ENCODE results near the gene ST7. TPM values are rescaled to one million over a fixed set of nuclear protein-coding genes. Genes with fewer than 3 reads are reported as not detected.

Gene ST7
- total and polyA plus RNA-seq, 2 of the 13 experiments (the other 11 are each of a cell fraction or from before 2014, with no cell fraction given) = 17.3 to 23.5 TPM

DNA sequence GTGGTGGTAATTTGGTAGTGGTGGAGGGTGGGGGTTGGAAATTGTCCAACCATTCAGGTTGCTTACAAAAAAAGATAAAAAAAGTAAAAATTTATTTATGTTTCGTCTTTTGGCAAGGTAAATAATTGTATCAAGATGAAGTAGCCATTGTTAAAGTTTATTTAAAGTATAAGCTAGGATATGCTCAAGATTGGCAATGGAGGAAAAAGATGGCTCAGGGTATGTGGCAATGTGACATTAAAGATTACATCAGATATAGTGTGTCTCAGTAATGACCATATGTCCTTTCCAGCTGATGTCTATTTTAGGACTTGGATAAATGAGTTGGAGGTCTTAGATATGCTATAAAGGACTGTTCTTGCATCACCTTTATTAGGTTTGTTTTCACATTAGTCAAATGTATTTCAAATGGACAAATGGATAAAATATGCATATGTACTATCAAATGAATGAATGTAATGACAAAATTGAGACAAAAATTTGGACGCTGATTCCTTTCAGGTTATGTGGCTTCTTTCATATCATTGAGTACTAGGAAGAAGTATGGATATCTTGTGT lies 60.9 kb downstream of the ST7 start:
- BruUV-seq (replicated peaks) = no TSS peak
- Histone ChIP-seq H3K36me3 (replicated peaks in 1 of 2; ENCODE audit: control insufficient read depth in 1 of 2, insufficient read depth in 2 of 2, low read length in 2 of 2) (no peaks in the 10 kb centered on the region), H3K79me2 (ENCODE audit: insufficient read depth, low read length) (no peaks in the 10 kb centered on the region), H3K4me2 (ENCODE audit: low read depth, low read length) (no peak overlapping the region), H3K9ac (ENCODE audit: insufficient read depth, low read depth, low read length) (no peak overlapping the region), H3K9me3 (ENCODE audit: low read length) (no peaks in the 10 kb centered on the region), H3K4me3 (replicated peaks in 1 of 3; ENCODE audit: insufficient read depth in 1 of 3, low read depth in 2 of 3, low read length in 3 of 3) (no peak overlapping the region), H3K27ac (ENCODE audit: extremely low read length, insufficient read depth, low read length) (no peak overlapping the region), H3K27me3 (ENCODE audit: control insufficient read depth in 1 of 2, insufficient read depth in 2 of 2, low read length in 2 of 2) (no peaks in the 10 kb centered on the region), H2AFZ (ENCODE audit: low read length) (no peak overlapping the region), H3K4me1 (ENCODE audit: insufficient read depth, low read length) (no peaks in the 10 kb centered on the region), H4K20me1 (ENCODE audit: insufficient read depth, low read length) (no peaks in the 10 kb centered on the region)
- no peak for TF ChIP-seq SSRP1 (CRISPR knock-in tag; IDR thresholded peaks at IDR 0.05)
- no peak for TF ChIP-seq KMT2B (CRISPR knock-in tag; IDR thresholded peaks at IDR 0.05)
- TF ChIP-seq AKAP8 (CRISPR knock-in tag; IDR thresholded peaks at IDR 0.05) = no peak
- TF ChIP-seq ZSCAN21 (CRISPR knock-in tag; IDR thresholded peaks at IDR 0.05; ENCODE audit: borderline replicate concordance) = no peak
- TF ChIP-seq, protein P1, sequence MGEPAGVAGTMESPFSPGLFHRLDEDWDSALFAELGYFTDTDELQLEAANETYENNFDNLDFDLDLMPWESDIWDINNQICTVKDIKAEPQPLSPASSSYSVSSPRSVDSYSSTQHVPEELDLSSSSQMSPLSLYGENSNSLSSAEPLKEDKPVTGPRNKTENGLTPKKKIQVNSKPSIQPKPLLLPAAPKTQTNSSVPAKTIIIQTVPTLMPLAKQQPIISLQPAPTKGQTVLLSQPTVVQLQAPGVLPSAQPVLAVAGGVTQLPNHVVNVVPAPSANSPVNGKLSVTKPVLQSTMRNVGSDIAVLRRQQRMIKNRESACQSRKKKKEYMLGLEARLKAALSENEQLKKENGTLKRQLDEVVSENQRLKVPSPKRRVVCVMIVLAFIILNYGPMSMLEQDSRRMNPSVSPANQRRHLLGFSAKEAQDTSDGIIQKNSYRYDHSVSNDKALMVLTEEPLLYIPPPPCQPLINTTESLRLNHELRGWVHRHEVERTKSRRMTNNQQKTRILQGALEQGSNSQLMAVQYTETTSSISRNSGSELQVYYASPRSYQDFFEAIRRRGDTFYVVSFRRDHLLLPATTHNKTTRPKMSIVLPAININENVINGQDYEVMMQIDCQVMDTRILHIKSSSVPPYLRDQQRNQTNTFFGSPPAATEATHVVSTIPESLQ (CRISPR knock-in tag; conservative IDR thresholded peaks at IDR 0.05) = no peak
- in situ Hi-C loops (cut with HindIII; ENCODE audit: extremely low pct_ligation_motif_present, low pct_unique_long_range_greater_than_20kb) (no loop called here), intact Hi-C loops (cut with micrococcal nuclease; ENCODE audit: unreplicated experiment) (no loop called here)
- 93% methylated on average over 2 of the region's 2 CpGs for WGBS (ENCODE audit: low lambda C conversion rate)
- FAIRE-seq (no peak), ATAC-seq (no peak), DNase-seq (ENCODE audit: low spot score) (no peak)
- CTCF ChIA-PET (ENCODE audit: low intra/inter-chr PET ratio, low total read pairs) = no interaction called here
- POLR2A ChIA-PET = no interaction called here

DNA sequence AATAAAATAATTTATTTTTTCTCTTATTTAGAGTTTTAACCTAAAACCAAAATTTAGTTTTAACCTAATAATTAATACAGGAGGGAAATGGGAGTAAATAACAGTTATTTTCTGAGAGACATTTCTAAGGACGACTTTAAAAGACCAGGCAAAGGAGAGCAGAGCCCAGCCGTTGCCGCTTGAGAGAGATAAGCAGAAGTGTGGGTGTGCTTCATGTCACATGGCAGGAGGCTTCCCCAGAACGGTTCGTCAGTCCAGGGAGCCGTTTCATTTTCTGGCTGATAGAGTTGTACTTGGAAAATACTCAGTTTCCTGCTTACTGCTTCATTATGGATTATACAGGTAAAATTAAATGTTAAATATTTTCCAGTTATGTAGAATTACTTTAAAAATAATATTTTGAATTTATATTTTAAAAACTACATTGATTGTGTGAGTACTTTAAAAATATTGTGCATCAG lies 61.4 kb downstream of the ST7 start:
- Histone ChIP-seq H3K9me3 (ENCODE audit: low read length) (no peaks in the 10 kb centered on the region), H2AFZ (ENCODE audit: low read length) (no peak overlapping the region), H3K4me1 (ENCODE audit: insufficient read depth, low read length) (no peaks in the 10 kb centered on the region), H3K79me2 (ENCODE audit: insufficient read depth, low read length) (no peaks in the 10 kb centered on the region), H4K20me1 (ENCODE audit: insufficient read depth, low read length) (no peaks in the 10 kb centered on the region), H3K9ac (ENCODE audit: insufficient read depth, low read depth, low read length) (no peak overlapping the region), H3K4me2 (ENCODE audit: low read depth, low read length) (no peak overlapping the region), H3K27me3 (ENCODE audit: control insufficient read depth in 1 of 2, insufficient read depth in 2 of 2, low read length in 2 of 2) (no peaks in the 10 kb centered on the region), H3K4me3 (replicated peaks in 1 of 3; ENCODE audit: insufficient read depth in 1 of 3, low read depth in 2 of 3, low read length in 3 of 3) (no peak overlapping the region), H3K27ac (ENCODE audit: extremely low read length, insufficient read depth, low read length) (no peak overlapping the region), H3K36me3 (replicated peaks in 1 of 2; ENCODE audit: control insufficient read depth in 1 of 2, insufficient read depth in 2 of 2, low read length in 2 of 2) (no peaks in the 10 kb centered on the region)
- in situ Hi-C loops (cut with HindIII; ENCODE audit: extremely low pct_ligation_motif_present, low pct_unique_long_range_greater_than_20kb) = no loop called here
- ChIA-PET POLR2A (no interaction called here), CTCF (ENCODE audit: low intra/inter-chr PET ratio, low total read pairs) (no interaction called here)
- no peak for DNase-seq (ENCODE audit: low spot score)
- no peak for FAIRE-seq
- intact Hi-C loops (cut with micrococcal nuclease; ENCODE audit: unreplicated experiment) = no loop called here
- ATAC-seq = no peak
- BruUV-seq (replicated peaks) = no TSS peak
- WGBS (ENCODE audit: low lambda C conversion rate) = 84% methylated on average over 6 of the region's 6 CpGs
- TF ChIP-seq, protein P2, sequence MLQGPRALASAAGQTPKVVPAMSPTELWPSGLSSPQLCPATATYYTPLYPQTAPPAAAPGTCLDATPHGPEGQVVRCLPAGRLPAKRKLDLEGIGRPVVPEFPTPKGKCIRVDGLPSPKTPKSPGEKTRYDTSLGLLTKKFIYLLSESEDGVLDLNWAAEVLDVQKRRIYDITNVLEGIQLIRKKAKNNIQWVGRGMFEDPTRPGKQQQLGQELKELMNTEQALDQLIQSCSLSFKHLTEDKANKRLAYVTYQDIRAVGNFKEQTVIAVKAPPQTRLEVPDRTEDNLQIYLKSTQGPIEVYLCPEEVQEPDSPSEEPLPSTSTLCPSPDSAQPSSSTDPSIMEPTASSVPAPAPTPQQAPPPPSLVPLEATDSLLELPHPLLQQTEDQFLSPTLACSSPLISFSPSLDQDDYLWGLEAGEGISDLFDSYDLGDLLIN (CRISPR knock-in tag; IDR thresholded peaks at IDR 0.05; ENCODE audit: borderline replicate concordance) = no peak
- TF ChIP-seq ETV6 (CRISPR knock-in tag; conservative IDR thresholded peaks at IDR 0.05) (no peak), YY1 (IDR thresholded peaks at IDR 0.05; ENCODE audit: insufficient read depth, insufficient replicate concordance, low read depth, low read length) (no peak), ZNF33B (CRISPR knock-in tag; IDR thresholded peaks at IDR 0.05) (no peak), ZNF205 (CRISPR knock-in tag; IDR thresholded peaks at IDR 0.05) (no peak), ZNF484 (CRISPR knock-in tag; IDR thresholded peaks at IDR 0.05; ENCODE audit: borderline replicate concordance, low read depth) (no peak)
- TF ChIP-seq, protein P3, sequence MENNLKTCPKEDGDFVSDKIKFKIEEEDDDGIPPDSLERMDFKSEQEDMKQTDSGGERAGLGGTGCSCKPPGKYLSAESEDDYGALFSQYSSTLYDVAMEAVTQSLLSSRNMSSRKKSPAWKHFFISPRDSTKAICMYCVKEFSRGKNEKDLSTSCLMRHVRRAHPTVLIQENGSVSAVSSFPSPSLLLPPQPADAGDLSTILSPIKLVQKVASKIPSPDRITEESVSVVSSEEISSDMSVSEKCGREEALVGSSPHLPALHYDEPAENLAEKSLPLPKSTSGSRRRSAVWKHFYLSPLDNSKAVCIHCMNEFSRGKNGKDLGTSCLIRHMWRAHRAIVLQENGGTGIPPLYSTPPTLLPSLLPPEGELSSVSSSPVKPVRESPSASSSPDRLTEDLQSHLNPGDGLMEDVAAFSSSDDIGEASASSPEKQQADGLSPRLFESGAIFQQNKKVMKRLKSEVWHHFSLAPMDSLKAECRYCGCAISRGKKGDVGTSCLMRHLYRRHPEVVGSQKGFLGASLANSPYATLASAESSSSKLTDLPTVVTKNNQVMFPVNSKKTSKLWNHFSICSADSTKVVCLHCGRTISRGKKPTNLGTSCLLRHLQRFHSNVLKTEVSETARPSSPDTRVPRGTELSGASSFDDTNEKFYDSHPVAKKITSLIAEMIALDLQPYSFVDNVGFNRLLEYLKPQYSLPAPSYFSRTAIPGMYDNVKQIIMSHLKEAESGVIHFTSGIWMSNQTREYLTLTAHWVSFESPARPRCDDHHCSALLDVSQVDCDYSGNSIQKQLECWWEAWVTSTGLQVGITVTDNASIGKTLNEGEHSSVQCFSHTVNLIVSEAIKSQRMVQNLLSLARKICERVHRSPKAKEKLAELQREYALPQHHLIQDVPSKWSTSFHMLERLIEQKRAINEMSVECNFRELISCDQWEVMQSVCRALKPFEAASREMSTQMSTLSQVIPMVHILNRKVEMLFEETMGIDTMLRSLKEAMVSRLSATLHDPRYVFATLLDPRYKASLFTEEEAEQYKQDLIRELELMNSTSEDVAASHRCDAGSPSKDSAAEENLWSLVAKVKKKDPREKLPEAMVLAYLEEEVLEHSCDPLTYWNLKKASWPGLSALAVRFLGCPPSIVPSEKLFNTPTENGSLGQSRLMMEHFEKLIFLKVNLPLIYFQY (CRISPR knock-in tag; IDR thresholded peaks at IDR 0.05; ENCODE audit: borderline replicate concordance) = no peak
